Keratinocyte (primary cell): ENCODE data around the gene MPND. TPM values are rescaled to one million over a fixed set of nuclear protein-coding genes. Genes with fewer than 3 reads are reported as not detected.

ENCODE experiments used
- DNase-seq: peaks from one replicate; pipeline ENCODE4 v3.0.0-alpha.2; 2011; ENCODE audit warnings: low read depth, missing footprints, low spot score
- FAIRE-seq: peaks from 2 replicates; lab custom pipeline; 2011; peaks lifted over from hg19 to GRCh38; lab: Jason Lieb, UNC
- H2AFZ ChIP-seq: 2 replicates; pipeline ENCODE4 v1.6.0; 2012; ENCODE audit warnings: low read length, control low read depth, inconsistent platforms; ENCODE audit not compliant: control insufficient read depth
- H3K27ac ChIP-seq: 2 replicates; pipeline ENCODE4 v1.5.1; 2011; ENCODE audit warnings: low read length; ENCODE audit not compliant: control insufficient read depth, insufficient read depth
- H3K27me3 ChIP-seq: 3 replicates; pipeline ENCODE4 v1.6.0; 2011; ENCODE audit warnings: low read length; ENCODE audit not compliant: control insufficient read depth, insufficient read depth; ENCODE audit errors: extremely low read depth
- H3K36me3 ChIP-seq, 2 experiments: 2 replicates in 1 of 2; 3 replicates in 1 of 2; pipeline ENCODE4 v1.5.1; 2011; ENCODE audit warnings: low read length in 2 of 2, mild to moderate bottlenecking in 1 of 2; ENCODE audit not compliant: control insufficient read depth in 2 of 2, insufficient read depth in 2 of 2; ENCODE audit errors: extremely low read depth in 1 of 2
- H3K4me1 ChIP-seq: 3 replicates; pipeline ENCODE4 v1.5.1; 2011; ENCODE audit warnings: low read length; ENCODE audit not compliant: control insufficient read depth, insufficient read depth; ENCODE audit errors: extremely low read depth
- H3K4me2 ChIP-seq: 3 replicates; pipeline ENCODE4 v1.6.0; 2011; ENCODE audit warnings: low read depth, low read length; ENCODE audit not compliant: control insufficient read depth, insufficient read depth; ENCODE audit errors: extremely low read depth
- H3K4me3 ChIP-seq, 3 experiments: fragments of 200-600 bp in 1 of 3; sonication (generic) in 1 of 3; 2 replicates in 2 of 3; 3 replicates in 1 of 3; pipeline ENCODE4 v1.5.1; 2011 to 2016; ENCODE audit warnings: low read length in 3 of 3, mild to moderate bottlenecking in 3 of 3, control low read depth in 2 of 3, inconsistent platforms in 1 of 3, low read depth in 1 of 3, mixed read lengths in 1 of 3, mixed run types in 1 of 3, moderate library complexity in 1 of 3; ENCODE audit not compliant: control insufficient read depth in 2 of 3, insufficient read depth in 2 of 3; ENCODE audit errors: extremely low read depth in 1 of 3
- H3K79me2 ChIP-seq: 2 replicates; pipeline ENCODE4 v1.6.0; 2012; ENCODE audit warnings: low read length; ENCODE audit not compliant: control insufficient read depth, insufficient read depth
- H3K9ac ChIP-seq: 3 replicates; pipeline ENCODE4 v1.6.0; 2011; ENCODE audit warnings: low read length; ENCODE audit not compliant: control insufficient read depth, insufficient read depth; ENCODE audit errors: extremely low read depth
- H3K9me1 ChIP-seq: 3 replicates; pipeline ENCODE4 v1.6.0; 2011; ENCODE audit warnings: low read length; ENCODE audit not compliant: control insufficient read depth, insufficient read depth; ENCODE audit errors: extremely low read depth
- H3K9me3 ChIP-seq: 2 replicates; pipeline ENCODE4 v1.5.1; 2012; ENCODE audit warnings: low read depth, low read length; ENCODE audit not compliant: control insufficient read depth
- H4K20me1 ChIP-seq: 3 replicates; pipeline ENCODE4 v1.6.0; 2011; ENCODE audit warnings: low read length; ENCODE audit not compliant: control insufficient read depth, insufficient read depth; ENCODE audit errors: extremely low read depth
- CTCF ChIP-seq, 3 experiments: IDR thresholded peaks in 1 of 3; conservative IDR thresholded peaks in 1 of 3; optimal IDR thresholded peaks in 1 of 3; 2 replicates in 2 of 3; 3 replicates in 1 of 3; pipeline versions ENCODE3 to v1.5.1; 2011; ENCODE audit warnings: low read length in 3 of 3, mild to moderate bottlenecking in 3 of 3, moderate library complexity in 2 of 3, control low read depth in 1 of 3, inconsistent platforms in 1 of 3; ENCODE audit not compliant: insufficient read depth in 2 of 3; ENCODE audit errors: extremely low read depth in 1 of 3
- EZH2 ChIP-seq: IDR thresholded peaks from one replicate; pipeline ENCODE4 v1.6.1; 2012; ENCODE audit warnings: inconsistent platforms, mild to moderate bottlenecking, low read length, moderate library complexity
- dilution Hi-C: fragments of 300-500 bp; cut with MboI; formaldehyde crosslinking; loops from one replicate; pipeline ENCODE4 v1.7.0; 2020; ENCODE audit warnings: low sequenced_read_pairs; ENCODE audit not compliant: extremely low pct_ligation_motif_present
- polyA plus RNA-seq, 5 experiments: library from polyadenylated mRNA; depleted of rRNA in 3 of 5; stranded (reverse) in 3 of 5; stranded (forward) in 1 of 5; unstranded in 1 of 5; fragments of >200 nt; gene quantifications; 1 replicate in 1 of 5; 2 replicates in 3 of 5; 3 replicates in 1 of 5; pipeline versions ENCODE4 v1.2.1 to v1.2.3, GENCODE V29; 2011 to 2012; ENCODE audit warnings: missing spikeins in 2 of 5, low read depth in 1 of 5, low replicate concordance in 1 of 5

MPND gene
- polyA plus RNA-seq, 1 donor (not counting 4 experiments of a cell fraction or from before 2014, with no cell fraction given) = 4.2 TPM

GRCh38 chr19:4319067-4319718 lies 24.2 kb upstream of the MPND start:
- H3K9me3 ChIP-seq = no peaks in the 10 kb centered on the region
- no peaks in the 10 kb centered on the region for H3K27me3 ChIP-seq
- peaks cover 0 to 1% of the 10 kb centered on the region in 2 experiments for H3K36me3 ChIP-seq
- no peaks in the 10 kb centered on the region for H3K4me1 ChIP-seq
- no peaks in the 10 kb centered on the region for H3K79me2 ChIP-seq
- no peak overlapping the region for H3K4me3 ChIP-seq
- no peak overlapping the region for H2AFZ ChIP-seq
- H3K4me2 ChIP-seq = no peak overlapping the region
- DNase-seq (no peak), FAIRE-seq (no peak)
- H3K9me1 ChIP-seq = no peaks in the 10 kb centered on the region
- dilution Hi-C loops = no loop called here
- TF ChIP-seq EZH2 (no peak), CTCF (optimal IDR thresholded peaks at IDR 0.05 in 1 of 3, IDR thresholded peaks at IDR 0.05 in 1 of 3, conservative IDR thresholded peaks at IDR 0.05 in 1 of 3; ENCODE audit: extremely low read depth in 1 of 3, insufficient read depth in 2 of 3, low read length in 3 of 3) (no peak)
- H3K9ac ChIP-seq = no peak overlapping the region
- H4K20me1 ChIP-seq = no peaks in the 10 kb centered on the region
- H3K27ac ChIP-seq = no peak overlapping the region

- dilution Hi-C loops = no loop called here
- Histone ChIP-seq H3K4me1 (no peaks in the 10 kb centered on the region), H3K4me3 (no peak overlapping the region), H3K79me2 (no peaks in the 10 kb centered on the region), H3K36me3 (peaks cover 0 to 4% of the 10 kb centered on the region in 2 experiments), H3K27ac (no peak overlapping the region), H3K9me1 (no peaks in the 10 kb centered on the region), H3K27me3 (no peaks in the 10 kb centered on the region), H2AFZ (no peak overlapping the region), H3K9me3 (no peaks in the 10 kb centered on the region), H3K9ac (no peak overlapping the region), H3K4me2 (no peak overlapping the region), H4K20me1 (no peaks in the 10 kb centered on the region)
- TF ChIP-seq EZH2 (no peak), CTCF (optimal IDR thresholded peaks at IDR 0.05 in 1 of 3, IDR thresholded peaks at IDR 0.05 in 1 of 3, conservative IDR thresholded peaks at IDR 0.05 in 1 of 3; ENCODE audit: extremely low read depth in 1 of 3, insufficient read depth in 2 of 3, low read length in 3 of 3) (no peak)
- FAIRE-seq (no peak), DNase-seq (no peak)
Observed at GRCh38 chr19:4320419-4320818, 22.9 kb upstream of the MPND start.
